ENCODE measurements around the gene ACOT12. TPM values are rescaled to one million over a fixed set of nuclear protein-coding genes. Genes with fewer than 3 reads are reported as not detected.

ACOT12 gene
- total and polyA plus RNA-seq, 7 experiments from 2014 or later: 0.46 to 1.1 TPM; not detected in 5

- POLR2A ChIA-PET: no interaction called here
- Mint-ChIP-seq H3K27me3 (no peaks in the 10 kb centered on the region), H3K4me1 (peaks cover 4 to 24% (median 13%) of the 10 kb centered on the region in 7 donors), H3K36me3 (peaks cover 3 to 37% (median 30%) of the 10 kb centered on the region in 5 donors), H3K4me3 (no peak overlapping the region), H3K27ac (no peak overlapping the region), H3K9me3 (peaks cover 0 to 12% (median 6%) of the 10 kb centered on the region in 11 donors)
- ATAC-seq (no peak), DNase-seq (no peak)
- peaks cover 0 to 6% of the 10 kb centered on the region in 2 donors for H3K4me1 ChIP-seq (ENCODE audit: control insufficient read depth in 2 of 2, insufficient read depth in 2 of 2, low read length in 2 of 2)
- H3K4me3 ChIP-seq (ENCODE audit: low read length): no peak overlapping the region
- H3K36me3 ChIP-seq (ENCODE audit: control insufficient read depth in 2 of 3, insufficient read depth in 3 of 3, low read length in 3 of 3): no peaks in the 10 kb centered on the region
- intact Hi-C loops (cut with micrococcal nuclease): no loop called here
- H3K9me3 ChIP-seq (ENCODE audit: control insufficient read depth in 2 of 3, low read length in 3 of 3): no peaks in the 10 kb centered on the region
- H3K27me3 ChIP-seq (ENCODE audit: control insufficient read depth in 2 of 2, insufficient read depth in 2 of 2, low read length in 2 of 2): no peaks in the 10 kb centered on the region
- CTCF ChIA-PET: no interaction called here
- H3K27ac ChIP-seq (ENCODE audit: low read depth, low read length): no peak overlapping the region
These were observed 110.0 kb downstream of the ACOT12 start for GRCh38 chr5:81283976-81284375.

Other genes with a start within 250 kb of the ACOT12 start
- gene CKMT2, start 160.8 kb downstream of the ACOT12 start, total RNA-seq: not detected
- not detected for gene CKMT2, start 160.8 kb downstream of the ACOT12 start, polyA plus RNA-seq
- gene ZCCHC9, start 92.5 kb downstream of the ACOT12 start, total RNA-seq: 10 to 100 TPM; 15.5 to 35.1 (median 27.5) TPM
- gene ZCCHC9, start 92.5 kb downstream of the ACOT12 start, polyA plus RNA-seq: 10 to 100 TPM; 19.0 to 21.2 TPM

All from naive thymus-derived CD4-positive, alpha-beta T cell (primary cell).